SIG-M5 treated with dmso at 0.1 percent for 504 hours (cell line): ENCODE measurements around the gene KRTAP1-3.
"Not testable (repeated sequence)": the region's sequence is repeated elsewhere in the genome, so short reads cannot be mapped to it uniquely, and the experiment has no call there.

Experiments
- DNase-seq: peaks from one replicate; lab custom pipeline; 2025; ENCODE audit not compliant: unreplicated experiment; lab: John Stamatoyannopoulos, UW

KRTAP1-3 gene

DNA sequence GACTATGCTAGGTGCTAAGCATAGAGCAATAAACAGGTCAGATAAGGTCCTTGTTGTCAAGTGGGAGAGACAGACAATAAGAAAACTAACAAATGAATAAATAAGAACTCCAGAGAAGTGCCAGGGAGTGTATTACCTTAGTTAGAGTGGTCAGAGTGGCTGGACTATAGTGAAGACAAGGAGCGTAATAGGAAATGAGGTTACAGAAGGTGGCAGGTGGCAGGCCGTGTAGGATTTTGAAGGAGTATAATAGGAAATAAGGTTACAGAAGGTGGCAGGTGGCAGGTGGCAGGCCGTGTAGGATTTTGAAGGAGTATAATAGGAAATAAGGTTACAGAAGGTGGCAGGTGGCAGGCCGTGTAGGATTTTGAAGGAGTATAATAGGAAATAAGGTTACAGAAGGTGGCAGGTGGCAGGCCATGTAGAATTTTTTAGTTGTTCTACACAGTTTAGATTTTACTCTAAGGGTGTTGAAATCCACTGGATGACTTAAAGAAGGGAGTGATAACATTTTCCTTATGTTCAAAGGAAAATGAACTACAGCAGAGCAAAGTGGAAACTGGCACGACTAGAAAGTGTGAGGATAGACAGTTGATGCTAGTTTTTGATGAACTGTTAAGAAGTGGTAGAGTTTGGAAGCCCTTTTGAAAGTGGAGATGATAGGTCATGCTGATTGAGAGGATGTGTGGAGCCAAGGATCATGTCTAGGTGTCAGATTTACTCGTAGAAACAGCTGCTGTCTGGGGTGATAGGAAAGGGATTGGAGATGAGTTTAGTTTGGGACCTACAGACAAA, 22.2 kb downstream of the KRTAP1-3 start:
- no peak for DNase-seq

- no peak for DNase-seq
Observed at GRCh38 chr17:41010441-41010840, 24.2 kb downstream of the KRTAP1-3 start.

- DNase-seq = no peak
Observed at GRCh38 chr17:41009936-41010335, 24.7 kb downstream of the KRTAP1-3 start.

GRCh38 chr17:41009301-41009760, 25.3 kb downstream of the KRTAP1-3 start:
- peak; percentile 21 for DNase-seq

DNA sequence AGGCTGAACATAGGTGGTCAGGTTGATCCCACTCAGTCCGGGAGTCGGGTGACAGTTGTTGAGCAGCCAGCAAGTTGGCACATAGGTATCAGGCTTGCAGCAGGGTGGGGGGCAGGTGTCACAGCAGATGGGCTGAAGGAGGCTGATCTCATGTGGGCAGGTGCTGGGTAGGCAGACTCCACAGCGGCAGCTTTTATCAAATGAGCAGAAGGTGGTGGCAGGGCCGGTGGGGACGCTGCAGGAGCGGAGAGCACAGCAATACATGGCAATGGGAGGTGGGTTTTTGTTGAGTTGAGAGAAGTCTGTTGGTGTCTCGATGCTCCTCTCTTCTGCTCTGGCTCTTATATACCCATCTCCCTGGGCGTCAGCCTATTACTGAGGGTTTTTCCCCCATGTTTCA, 25.9 kb downstream of the KRTAP1-3 start, which contains the start of gene KRTAP3-1:
Gene KRTAP3-1 (minus strand): TSS at position 318 of the 400 bp plus-strand sequence. CDS start 54 bp downstream, at position 264.
- DNase-seq = no peak

DNA sequence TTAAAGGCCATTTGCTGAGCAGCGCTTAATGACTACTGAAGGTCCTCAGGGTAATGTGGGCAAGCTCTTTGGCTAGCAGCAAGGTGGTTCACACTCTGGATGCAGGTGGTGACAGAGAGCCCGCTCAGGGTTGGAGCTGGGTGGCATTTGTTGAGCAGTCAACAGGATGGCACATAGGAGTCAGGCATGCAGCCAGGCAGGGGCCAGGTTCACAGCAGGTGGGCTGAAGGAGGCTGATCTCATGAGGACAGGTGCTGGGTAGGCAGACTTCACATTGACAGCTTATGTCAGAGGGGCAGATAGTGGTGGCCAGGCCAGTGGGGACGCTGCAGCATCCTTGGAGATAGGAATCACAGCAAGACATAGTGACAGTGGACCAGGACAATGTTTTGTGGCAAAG, 30.3 kb downstream of the KRTAP1-3 start:
- no peak for DNase-seq

DNA sequence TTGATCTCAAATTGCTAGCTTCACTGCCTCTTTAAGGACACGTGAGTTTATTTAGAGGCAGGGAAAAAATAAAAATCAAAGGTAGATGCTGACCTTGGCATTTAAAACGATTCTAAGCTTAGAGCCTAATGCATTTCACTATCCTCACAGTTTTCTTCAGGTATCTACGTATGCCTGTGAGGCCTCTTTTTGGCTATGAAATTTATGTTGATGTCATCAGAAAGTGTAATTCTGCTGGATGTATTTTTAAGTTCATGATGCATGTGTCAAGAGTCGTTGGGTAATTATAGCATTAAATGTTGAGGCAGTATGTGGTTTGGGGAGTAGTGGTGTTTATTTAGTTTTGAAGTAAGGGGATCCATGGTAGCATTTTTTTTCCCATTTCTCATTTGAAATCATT, 30.7 kb downstream of the KRTAP1-3 start:
- no peak for DNase-seq

GRCh38 chr17:41002814-41003213, 31.9 kb downstream of the KRTAP1-3 start:
- no peak for DNase-seq

- no peak for DNase-seq
Observed at GRCh38 chr17:41001795-41002194, 32.9 kb downstream of the KRTAP1-3 start.

DNA sequence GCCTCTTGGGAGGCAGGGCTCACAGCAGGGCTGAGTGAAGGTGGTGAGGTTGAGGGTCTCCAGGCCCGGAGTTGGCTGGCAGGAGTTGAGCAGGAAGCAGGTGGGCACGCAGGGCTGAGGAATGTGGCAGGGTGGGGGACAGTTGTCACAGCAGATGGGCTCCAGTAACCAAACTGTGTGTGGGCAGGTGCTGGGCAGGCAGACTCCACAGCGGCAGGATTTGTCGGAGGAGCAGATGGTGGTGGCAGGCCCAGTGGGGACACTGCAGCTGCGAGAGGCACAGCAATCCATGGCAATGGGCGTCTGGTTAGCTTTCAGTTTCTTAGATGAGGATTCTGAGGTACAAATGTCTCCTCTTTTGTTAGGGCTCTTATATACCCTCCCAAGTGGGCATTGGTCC, 35.1 kb downstream of the KRTAP1-3 start, which contains the start of gene KRTAP3-2:
Gene KRTAP3-2 (minus strand): TSS at position 344 of the 400 bp plus-strand sequence. CDS start 53 bp downstream, at position 291.
- not testable (repeated sequence) for DNase-seq

DNA sequence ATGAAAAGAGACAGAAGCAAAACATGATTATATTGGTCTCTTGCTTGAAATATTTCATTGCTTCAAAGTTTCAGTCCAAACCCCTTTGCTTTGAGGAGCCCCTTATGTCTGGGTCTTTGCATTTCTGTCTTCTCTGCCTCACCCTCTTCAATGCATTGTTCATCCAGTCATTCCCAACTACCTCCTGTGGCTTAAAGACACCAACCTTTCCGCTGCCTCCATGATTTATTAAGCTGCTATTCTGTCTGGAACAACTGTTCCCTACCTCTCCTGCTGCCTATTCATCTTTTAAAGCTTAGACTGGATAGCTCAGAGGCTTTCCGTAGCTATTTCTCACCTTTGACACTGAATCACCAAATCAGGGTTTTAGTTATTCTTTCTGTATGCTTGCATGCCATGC, 37.3 kb downstream of the KRTAP1-3 start:
- no peak for DNase-seq

DNA sequence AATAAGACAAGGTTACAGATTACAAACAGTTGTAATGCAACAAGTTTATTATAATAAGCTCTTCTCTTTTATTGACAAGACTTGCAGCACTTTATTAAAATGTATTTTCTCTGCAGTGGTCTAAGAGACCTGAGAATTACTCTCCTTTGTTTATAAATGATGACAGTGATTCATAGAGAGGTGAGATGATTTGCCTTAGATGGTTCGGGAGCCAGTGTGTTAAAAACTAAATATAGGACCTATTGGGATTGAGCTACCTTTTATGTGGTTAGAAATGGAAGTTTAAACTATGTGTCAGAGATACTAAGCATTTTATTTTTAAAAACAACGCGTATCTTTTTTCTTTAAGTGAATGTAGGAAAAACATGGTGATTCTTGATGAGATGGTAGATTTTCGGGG, 37.8 kb downstream of the KRTAP1-3 start:
- no peak for DNase-seq

DNA sequence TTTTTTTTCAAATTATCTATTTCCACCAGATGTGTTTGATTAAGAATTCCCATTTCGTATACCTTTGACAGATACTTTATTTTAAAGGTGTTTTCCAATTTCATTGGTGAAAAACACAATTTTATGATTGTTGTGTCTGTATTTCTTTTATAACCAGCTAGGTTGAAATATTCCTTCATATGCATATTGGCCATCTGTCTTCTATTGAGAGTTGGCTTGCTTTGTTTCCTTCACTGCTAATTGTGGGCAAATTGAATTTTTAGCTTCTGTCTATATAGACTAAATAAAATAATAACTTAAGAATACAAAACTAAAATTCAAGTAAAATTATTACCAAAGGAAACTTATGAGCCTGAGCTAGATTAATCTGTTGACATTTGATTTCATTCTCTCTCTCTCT, 39.6 kb downstream of the KRTAP1-3 start:
- no peak for DNase-seq

DNA sequence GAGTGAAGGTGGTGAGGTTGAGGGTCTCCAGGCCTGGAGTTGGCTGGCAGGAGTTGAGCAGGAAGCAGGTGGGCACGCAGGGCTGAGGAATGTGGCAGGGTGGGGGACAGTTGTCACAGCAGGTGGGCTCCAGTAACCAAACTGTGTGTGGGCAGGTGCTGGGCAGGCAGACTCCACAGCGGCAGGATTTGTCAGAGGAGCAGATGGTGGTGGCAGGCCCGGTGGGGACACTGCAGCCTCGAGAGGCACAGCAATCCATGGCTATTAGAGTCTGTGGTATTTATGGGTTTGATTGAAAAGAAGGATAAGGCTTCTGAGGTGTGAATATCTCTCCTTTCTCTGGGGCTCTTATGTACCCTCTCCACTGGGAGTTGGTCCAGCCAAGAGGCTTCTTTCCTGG, 40.8 kb downstream of the KRTAP1-3 start, which contains the start of gene KRTAP3-3:
Gene KRTAP3-3 (minus strand): TSS at position 326 of the 400 bp plus-strand sequence. CDS start 67 bp downstream, at position 259.
- no peak for DNase-seq

GRCh38 chr17:40993084-40993483, 41.6 kb downstream of the KRTAP1-3 start:
- DNase-seq = no peak

DNA sequence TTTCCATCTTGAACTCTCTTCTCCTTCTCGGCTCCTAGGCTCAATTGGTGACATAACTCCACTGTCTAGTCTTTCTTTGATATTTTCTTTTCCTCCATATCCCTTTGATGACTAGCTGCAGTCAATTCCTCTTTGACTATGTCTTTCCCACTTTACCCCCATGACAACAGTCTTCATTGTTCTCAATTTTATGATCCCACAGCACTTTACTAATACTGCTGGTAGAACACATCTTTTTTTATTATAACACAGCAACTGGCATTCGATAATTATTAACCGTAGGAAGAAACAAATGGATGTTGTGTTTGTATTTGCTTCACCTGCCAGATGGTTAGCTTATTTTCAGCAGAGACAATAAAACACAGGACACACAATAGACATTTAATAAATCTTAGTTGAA, 42.0 kb downstream of the KRTAP1-3 start:
- DNase-seq = no peak

DNA sequence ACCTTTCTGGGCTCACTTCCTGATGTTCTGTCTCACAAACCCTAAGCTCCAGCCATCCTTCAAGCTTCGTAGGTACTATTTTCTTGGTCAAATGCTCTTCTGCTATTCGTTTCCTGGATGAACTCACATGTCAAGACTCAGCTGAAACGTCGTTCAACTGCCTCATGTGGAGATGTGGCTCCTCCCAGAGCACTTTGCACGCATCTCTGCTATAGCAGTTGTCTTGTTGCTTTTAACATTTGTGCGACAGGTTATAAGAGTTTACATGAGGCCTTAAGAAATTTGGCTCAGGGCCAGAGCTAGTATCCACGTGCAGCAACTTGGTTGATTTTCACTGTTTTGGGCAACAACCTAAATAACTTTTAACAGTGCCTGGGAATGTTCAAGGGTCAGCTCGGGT, 47.8 kb downstream of the KRTAP1-3 start:
- DNase-seq = no peak

DNA sequence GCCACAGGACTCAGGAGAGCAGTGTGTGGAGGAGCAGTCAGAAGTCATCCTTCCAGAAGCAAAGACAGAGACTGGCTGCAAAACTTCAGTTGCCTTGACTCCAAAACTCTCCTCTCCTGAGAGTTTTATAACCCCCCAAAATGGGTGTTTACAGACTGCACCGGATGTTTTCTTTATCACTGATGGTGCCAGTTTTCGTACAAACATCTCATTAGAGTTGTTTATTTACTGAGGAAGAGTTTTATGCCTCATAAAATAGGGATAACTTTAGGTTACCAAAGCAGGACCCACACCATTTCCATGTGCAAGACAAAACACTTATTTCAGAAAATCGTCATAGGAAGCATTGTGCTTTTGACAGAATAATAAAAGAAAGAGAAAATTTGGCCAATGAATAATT, 50.4 kb downstream of the KRTAP1-3 start, which contains the start of gene KRT40:
Gene KRT40 (minus strand): TSS at position 101 of the 400 bp plus-strand sequence. CDS start 53 bp downstream, at position 48.
- no peak for DNase-seq
